GM12801 (cell line): ENCODE measurements around the gene CBX2.

Source experiments
- TF ChIP-seq, protein P1 (sequence below): IDR thresholded peaks from one replicate; pipeline ENCODE4 v1.5.1; 2011; ENCODE audit warnings: control low read depth; ENCODE audit not compliant: insufficient read length; ENCODE audit errors: extremely low read depth

Gene CBX2

GRCh38 chr17:79750650-79751545 lies 27.1 kb upstream of the CBX2 start:
- TF ChIP-seq, protein P1, sequence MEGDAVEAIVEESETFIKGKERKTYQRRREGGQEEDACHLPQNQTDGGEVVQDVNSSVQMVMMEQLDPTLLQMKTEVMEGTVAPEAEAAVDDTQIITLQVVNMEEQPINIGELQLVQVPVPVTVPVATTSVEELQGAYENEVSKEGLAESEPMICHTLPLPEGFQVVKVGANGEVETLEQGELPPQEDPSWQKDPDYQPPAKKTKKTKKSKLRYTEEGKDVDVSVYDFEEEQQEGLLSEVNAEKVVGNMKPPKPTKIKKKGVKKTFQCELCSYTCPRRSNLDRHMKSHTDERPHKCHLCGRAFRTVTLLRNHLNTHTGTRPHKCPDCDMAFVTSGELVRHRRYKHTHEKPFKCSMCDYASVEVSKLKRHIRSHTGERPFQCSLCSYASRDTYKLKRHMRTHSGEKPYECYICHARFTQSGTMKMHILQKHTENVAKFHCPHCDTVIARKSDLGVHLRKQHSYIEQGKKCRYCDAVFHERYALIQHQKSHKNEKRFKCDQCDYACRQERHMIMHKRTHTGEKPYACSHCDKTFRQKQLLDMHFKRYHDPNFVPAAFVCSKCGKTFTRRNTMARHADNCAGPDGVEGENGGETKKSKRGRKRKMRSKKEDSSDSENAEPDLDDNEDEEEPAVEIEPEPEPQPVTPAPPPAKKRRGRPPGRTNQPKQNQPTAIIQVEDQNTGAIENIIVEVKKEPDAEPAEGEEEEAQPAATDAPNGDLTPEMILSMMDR: no peak

GRCh38 chr17:79752175-79752574 lies 25.8 kb upstream of the CBX2 start:
- TF ChIP-seq, protein P1: no peak

GRCh38 chr17:79754370-79754769 lies 23.6 kb upstream of the CBX2 start:
- TF ChIP-seq, protein P1: no peak

GRCh38 chr17:79755591-79755990 lies 22.4 kb upstream of the CBX2 start:
- TF ChIP-seq, protein P1: no peak

DNA sequence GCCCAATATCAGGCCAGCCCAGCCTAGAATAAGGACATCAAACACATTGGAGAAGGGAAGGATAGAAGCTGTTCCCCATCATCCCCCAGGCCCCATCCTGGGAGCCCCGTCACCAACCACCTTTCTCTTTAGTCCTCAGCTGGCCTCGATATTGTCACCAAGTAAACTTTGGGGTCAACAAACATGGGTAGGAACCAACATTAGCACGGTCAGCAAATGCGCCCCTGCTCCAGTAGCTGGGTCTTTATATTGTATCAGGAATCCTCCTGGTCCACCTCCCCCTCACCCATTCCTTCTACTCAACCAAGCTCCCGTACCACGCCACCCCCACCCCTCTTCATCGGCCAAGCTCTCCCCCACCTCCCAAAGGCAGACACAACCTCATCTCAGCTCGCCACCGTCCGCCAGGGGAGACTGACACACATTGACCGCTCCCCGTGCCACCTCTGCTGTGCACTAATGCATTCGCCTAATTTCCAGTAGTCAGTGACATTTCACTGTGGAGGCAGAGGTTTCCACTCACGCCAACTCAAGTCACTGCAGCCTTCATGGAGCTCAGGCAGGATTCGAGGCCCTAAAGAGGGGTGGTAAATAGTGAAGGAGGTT lies 20.7 kb upstream of the CBX2 start:
- TF ChIP-seq, protein P1: no peak

DNA sequence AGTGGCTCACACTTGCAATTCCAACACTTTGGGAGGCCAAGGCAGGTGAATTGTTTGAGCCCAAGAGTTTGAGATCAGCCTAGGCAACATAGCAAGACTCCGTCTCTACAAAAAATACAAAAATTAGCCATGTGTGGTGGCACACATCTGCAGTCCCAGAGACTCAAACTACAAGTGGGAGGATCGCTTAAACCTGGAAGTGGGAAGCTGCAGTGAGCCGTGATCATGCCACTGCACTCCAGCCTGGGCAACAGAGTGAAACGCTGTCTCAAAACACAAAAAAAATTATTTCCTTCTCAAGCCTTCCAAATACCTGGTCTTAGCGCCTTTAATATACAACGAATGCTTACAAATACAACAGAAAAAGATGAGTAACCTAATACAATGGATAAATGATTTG lies 19.7 kb upstream of the CBX2 start:
- TF ChIP-seq, protein P1: no peak

DNA sequence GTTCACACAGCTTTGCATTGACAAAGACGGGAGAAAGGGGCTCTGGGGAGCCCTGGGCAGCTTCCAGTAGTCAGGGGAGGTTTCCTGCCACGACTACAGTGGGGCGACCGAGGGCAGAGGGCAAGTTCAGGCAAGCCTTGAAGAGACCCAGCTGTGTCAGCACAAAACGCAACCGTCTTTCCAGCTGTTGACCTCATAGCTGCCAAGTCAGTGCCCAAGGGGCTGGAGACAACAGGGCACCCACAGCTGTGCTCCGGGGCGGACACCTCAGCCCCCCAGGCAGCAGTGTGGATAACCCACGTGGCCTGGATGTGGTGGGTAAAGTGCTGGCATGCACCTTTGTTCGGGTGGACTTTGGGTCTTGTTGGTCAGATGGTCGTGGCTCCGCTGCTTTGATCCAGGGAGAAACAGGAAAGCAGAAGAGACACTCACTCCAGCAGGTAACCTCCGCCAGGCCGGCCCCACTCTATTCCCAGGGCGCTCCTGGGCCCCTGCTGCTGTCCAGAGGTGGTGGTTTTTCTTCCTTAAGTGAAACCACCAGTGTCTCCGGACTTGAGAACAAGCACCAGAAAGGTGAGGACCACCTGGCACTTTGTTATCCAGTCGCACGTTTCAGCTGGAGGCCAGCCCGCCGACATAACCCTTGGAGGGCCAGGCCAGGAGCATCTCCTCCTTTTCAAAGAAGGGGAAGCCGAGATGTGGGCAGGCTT lies 17.6 kb upstream of the CBX2 start:
- TF ChIP-seq, protein P1: no peak
